AG08396 (cell line): ENCODE results near the gene NES.

Experiments used
- DNase-seq: peaks from one replicate; pipeline ENCODE4 v3.0.0; 2012; ENCODE audit warnings: low spot score, mixed read lengths

The NES gene

DNA sequence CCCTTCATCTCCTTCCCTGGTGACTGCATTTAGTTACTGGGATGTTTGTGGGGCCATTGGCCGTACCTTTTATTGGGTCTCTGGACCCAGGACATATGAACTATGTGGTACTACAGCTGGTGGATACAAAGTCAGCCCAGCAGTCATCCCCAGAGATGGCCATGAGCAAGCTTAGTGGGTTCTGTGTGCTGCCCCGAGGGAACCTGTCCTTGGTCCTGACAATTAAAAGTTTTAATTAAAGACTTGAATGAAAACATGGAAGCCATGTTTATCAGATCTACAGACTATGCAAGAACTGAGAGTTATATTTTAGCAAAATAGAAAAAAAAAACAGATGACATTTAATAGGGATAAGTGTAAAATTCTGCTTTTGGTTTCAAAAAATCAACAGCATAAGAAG is 2.8 kb upstream of the NES start:
- no peak for DNase-seq

DNA sequence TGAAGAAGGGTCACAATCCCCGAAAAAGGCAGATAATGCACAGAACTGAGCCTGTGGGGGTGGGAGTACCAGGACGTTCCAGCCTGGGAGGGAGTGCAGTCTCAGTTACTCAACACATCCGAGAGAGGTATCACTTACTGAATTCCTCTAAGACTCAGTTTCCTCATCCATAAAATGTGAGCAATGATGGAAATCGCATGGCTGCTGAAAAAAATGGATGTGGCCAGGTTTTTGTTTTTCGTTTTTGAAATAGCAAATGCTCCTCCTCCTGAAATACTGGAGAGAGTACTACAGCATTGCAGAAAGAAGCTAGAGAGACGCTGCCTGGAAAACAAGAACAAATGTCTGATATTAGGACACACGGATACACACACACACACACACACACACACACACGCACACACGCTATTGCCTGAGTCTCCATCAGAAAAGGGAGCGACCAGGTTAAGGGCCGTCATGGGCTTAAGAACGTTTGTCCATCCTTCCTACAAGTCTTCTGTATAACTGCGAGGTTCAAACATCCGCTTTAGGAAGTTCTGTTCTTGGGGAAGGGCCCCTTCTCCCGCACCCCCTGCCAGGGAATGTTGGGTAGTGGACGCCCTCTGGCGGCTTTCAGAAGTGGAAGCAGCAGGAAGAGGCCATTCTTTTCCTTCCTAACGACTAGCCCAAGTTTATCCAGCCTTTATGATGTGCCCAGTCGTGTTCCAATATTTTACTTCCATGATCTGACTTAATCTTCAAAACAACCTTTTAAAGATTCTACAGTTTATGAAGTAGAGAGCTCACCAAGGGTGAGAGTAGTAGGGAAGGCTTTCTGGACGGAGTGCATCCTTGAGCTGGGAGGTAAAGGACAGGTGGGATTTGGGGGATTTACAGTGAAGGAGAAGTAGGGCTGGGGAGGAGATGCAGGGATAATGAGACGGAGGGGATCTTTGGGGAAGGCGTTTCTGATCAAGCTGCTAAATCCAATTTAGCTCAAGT is 699 bp upstream of the NES start:
- peak; percentile 79 for DNase-seq

DNA sequence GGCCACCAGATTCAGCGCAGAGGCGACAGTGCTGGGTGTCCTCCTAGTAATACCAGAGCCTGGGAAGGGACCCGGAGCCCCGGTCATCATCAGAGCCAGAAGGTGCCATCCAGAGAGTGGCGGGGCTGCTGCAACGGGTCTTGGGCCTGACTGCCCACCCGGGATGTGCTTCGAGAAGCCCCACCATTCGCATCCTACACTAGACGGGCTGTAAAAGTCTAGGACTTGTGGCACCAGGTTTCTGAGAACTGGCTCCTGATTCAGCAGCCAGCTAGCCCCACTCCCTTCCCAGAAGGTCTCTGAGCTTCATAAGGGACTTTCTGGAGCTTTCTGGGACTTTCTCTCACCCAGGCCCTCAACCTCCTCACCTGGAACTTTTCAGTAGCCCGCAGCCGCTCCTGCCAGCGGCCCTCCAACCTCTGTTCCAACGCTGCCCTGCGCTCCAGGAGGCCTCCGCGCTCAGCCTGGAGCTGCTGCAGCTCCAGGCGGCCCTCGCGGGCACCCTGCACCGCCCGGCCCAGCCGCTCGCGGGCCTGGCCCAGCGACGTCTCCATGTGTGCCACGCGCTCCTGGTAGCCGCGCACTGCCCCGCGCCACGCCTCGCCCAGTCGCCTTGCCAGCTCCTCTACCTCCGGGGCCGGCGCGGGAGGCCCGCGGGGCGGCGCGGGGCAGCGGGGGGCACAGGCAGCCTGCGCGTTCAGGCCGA is 940 bp downstream of the NES start:
- peak; percentile 42 for DNase-seq

DNA sequence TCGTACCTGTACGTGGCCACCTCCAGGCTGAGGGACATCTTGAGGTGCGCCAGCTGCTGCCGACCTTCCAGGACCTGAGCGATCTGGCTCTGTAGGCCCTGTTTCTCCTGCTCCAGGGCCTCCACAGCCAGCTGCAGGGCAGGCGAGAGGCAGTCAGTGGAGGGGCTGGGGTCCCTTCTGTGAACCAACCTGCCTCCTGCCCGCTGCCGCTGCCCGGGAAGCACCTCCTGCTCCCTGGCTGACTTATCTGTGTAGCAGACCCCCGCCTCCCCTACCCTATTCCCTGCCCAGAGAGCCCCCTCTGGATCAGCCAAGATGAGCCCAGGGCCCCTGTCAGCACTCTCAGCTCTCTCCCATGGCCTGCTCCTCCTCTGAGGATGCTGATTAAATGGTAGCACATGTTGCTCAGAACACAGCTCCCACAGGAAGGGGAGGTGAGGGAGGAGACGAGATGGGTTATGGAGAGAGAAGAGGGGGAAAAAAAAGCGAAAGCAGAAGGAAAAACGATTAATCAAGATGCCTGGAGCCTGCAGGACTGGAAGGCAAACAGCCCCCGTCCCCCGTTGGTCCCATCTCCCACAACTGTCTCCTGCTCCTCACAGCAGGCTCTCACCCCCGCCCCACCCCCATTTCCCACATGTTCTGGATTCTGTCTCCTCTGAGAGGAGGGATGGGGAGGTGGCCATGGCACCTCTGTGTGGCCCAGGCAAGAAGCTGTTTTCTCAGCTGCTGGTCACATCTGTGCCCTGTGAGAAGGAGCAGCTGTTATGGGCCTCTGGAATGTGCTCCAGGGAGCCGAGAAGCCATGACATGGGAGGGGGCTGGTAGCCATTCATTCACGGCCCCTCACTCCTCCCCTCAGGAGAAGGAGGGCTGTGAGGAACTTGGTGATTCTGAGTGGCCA is 1.7 kb downstream of the NES start:
- DNase-seq = peak; percentile 55

DNA sequence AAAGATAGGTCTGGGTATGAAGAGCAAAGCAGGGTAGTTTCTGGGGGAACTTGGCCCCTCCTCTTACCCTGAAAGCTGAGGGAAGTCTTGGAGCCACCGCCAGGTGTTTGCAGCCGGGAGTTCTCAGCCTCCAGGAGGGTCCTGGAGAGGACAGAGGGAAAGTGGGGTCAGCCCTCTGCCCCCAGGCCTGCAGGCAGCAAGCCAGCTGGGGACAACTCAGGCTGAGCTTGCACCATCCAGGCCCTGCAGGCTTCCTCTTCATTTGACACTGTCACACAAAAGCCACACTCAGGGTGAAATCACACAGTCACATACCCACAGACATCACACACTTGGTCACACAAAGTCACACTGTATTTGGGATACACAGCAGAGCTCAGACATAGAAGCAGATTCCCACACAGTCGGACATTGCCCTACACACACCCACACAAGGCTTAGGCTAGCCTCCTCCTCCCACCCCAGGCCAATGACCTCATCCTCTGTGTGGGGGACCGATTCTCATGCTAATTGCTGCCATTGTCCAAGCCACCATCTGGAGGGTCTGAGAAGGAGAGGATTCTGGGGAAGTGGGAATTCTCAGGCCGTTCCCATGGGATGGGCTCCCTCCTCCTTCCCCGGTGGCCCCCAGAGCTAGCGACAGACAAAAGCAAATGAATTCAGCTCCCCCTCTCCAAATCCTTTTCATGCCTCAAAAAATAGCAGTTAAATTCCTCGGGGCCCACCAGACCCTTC is 3.7 kb downstream of the NES start:
- no peak for DNase-seq

DNA sequence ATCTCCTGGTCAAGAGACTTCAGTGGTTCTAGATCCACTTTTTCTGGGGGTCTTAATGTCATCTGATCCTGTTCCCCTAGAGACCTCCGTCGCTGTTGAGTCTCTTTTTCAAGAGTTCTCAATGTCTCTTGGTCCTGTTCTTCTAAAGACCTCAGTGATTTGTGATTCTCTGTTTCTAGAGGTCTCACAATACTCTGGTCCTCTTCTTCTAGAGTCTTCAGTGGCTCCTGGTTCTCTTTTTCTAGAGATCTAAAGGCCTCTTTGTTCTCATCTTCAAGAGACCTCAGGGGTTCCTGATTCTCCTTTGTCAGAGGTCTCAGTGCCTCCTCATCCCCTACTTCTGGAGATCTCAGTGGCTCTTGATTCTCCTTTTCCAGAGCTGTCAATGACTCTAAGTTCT is 5.4 kb downstream of the NES start:
- no peak for DNase-seq

DNA sequence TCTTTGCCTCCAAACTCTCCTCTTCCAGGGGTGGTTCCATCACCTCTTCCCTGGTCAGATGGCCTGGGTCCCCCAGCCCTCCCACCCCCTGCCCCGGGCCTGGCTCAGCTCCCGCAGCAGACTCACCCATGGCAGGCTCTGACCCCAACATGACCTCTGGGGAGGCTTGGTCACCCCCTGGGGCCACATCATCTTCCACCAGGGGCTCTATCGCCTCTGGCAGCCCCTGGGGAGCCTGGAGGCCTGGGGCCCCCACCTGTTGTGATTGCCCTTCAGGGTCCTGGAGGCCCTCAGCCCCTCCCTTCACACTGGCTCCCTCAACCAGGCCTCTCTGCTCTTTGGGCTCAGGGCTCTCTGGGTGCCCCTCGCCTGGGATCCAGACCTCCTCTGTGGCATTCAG is 6.4 kb downstream of the NES start:
- no peak for DNase-seq

DNA sequence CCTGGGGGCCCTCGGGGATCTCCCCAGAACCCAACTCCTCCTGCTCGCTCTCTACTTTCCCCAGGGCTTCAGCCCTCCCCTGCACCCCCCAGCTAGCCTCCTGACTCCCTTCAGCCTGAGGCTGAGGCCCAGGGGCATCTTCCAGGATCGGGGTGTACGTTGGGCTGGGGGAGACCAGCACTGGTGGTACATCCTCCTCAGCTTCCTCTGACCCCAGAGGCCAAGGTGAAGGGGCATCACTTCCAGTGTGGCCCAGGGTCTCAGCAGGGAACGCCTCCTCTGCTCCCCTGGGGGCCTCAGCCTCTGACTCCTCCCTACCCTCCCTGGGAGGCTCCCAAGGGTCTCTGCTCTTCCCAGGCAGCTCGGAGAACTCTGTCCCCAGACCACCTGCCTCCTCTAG is 6.8 kb downstream of the NES start:
- DNase-seq = no peak

DNA sequence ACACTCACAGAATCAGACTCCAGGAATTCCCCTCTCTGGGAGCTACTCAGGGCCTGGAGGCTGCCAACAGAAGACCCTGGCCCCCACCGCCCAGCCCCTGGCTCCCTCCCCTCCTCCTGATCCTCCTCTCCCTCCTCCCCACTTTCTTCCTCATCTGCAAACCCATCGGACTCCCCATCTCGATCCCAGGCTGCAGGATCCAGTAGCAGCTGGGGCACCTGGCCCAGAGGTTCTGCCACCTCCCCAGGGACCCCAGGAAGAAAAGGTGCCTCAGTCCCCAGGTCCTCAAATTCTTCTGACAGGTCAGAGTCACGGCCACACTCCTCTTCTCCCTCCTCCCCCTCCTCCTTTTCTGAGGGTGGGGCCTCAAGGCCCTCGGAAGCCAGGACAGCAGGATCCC is 7.4 kb downstream of the NES start:
- no peak for DNase-seq

DNA sequence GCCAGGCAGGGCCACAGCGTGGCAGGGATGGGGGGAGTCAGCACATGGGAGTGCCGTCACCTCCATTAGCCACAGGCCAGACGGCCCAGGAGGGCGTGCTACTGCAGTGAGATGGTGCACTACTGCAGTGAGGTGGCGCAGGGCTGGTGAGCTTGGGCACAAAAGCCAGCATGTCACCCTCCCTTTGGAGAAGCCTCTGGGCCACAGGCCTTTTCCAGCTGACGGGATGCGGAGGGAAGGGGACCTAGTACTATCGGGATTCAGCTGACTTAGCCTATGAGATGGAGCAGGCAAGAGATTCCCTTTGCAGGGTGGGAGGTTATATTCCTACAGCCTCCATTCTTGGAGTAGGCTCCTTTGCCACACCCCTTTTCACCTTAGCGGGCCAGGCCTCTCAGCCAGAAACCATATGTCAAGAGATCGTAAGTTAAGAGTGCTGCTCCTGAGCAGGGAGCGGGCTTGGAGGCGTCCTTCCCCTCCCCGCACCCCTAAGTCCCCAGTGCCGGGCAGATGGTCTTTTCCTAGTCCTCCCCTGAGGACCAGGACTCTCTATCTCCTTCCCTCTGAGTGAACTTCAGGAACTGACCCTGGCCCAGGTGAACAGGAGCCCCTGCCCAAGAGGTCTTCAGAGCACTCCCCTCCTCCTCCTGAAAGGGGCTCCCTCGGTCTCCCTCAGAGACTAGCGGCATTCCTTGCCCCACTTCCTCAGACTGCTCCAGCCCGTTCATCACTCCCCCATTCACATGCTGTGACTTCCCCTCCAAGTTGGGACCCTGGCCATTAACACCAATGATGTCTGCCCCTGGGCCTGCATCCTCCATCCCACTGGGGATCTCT is 8.2 kb downstream of the NES start:
- no peak for DNase-seq

DNA sequence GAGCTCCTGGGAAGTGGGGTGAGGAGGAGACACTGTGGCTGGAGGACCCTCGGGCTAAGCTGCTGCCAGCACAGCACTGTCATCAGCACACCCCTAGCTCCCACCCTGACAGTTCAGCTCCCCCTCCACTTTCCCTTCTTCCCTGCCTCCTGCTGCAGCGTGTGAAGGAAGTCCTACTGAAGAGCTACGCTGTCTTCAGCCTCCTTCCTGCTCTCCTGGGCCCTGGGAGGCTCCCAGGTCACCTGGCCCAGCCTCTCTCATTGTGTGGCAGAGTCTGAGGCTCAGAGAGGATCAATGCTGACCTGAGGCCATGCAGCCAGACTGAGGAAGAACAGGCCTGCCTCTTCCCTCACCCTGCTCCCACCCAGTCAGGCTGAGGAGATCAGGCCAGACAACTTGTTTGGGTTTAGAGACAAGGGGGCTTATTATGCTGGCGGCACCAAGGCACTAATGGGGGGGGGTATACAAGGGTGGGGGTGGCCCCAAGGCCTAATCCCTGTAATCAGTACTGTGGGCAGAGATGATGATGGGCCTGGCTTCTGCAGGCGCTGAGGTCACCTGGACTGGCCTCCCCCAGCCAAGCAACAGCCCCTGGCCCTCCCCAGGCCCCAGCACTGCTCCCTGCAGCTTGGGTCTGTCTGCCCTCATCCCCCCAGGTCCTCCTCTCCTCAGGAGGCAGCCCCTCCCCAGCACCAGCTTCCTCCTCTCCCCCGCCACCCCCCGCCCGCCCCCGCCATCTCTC is 9.1 kb downstream of the NES start:
- DNase-seq = no peak

DNA sequence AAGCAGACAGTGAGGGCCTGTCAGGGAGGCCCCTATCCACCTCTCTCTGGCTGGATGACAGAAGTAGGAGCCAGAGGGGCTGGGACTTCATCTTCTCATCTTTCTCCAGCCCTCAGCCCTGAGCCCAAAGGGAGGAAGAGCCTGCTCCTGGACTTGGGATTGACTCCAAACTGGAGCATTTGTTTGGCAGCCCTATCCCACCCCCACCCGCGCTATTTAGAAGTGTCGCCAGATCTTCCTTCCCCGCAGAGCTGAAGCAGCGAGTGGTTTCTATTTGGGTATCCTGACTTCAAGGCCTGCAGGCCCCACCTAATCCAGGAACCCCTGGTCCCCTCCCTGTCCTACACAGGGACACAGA is 9.6 kb downstream of the NES start:
- no peak for DNase-seq

DNA sequence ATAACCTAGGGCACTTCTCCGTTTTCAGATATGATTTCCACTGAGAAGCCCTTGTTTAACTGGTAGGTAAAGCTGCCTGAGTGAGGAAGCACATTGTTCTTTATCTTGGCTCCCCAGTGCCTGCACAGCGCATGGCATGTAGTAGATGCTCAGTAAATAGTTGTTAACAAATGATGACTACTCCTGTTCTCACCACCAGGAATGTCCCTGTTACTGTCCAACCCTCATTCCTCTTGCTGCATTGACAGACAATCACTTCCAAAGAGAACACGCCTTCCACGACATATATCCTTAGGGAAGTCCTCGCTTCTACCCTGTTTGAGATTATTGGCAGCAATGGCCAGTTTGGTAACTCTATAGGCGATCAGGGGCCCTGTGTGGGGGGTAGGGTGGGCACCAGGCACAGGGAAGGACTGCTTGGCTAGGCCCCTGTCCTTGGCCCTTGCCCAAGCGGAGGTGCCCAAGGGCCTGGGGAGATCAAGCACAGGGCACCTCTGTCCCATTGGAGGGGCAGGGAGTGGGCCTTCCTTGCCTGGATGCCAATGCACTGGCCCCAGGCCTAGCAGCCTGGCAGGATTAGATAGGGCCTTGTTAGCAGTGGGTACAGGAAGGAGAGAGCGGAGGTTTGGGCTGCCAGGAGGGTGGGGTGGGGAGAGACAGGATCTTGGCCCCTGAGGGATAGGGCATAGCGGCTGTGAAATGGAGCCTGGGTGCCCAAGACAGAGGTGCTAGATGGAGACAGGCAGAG is 10.2 kb downstream of the NES start:
- DNase-seq = no peak

DNA sequence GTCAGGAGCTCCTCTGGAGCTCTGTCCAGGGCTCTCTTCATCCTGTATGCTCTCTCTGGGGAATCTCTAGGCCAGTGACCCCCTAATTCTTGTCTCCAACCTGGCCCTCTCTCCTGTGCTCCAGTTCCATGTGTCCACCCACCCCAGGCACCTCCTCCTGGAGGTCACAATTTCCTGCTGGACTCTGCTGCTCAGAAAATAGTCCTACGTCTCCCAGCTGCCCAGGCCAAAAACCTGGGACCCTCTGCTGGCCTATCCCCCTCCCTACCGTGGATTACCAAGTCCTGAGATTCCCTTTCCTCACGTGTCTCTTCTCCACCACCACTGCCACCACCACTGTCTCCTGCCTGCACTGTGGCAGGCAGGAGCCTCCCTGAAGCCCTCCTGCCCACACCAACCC is 11.7 kb downstream of the NES start:
- no peak for DNase-seq

DNA sequence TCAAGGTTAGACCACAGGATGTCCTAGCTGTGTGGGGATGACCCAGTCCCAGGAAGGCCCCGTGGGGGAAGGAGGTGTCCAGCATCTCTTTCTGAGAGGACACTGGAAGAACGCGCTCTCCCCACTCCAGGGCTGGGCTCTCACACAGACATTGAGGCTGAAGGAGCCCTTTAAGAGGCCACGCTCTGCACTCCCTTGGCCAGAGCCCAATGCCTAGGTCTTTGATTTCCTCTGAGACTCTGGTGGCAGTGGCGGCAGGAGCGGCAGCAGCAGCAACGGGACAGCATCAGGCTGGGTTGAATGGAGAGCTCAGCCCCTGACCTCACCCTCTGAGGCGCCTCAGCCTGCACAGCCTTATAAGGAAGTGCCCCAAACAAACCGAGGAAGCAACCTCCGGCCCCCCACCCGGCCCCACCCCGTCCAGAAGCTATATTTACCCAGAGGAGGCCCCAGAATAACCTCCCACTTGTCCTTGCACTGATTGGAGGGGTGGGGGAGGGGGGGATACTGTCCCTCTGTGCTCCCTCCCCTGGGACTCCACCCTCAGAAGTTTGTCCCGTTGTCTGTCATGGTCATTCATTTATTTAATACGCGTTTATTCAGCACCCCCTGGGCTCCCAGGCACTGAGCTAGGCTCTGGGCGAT is 12.3 kb downstream of the NES start:
- peak; percentile 59 for DNase-seq

DNA sequence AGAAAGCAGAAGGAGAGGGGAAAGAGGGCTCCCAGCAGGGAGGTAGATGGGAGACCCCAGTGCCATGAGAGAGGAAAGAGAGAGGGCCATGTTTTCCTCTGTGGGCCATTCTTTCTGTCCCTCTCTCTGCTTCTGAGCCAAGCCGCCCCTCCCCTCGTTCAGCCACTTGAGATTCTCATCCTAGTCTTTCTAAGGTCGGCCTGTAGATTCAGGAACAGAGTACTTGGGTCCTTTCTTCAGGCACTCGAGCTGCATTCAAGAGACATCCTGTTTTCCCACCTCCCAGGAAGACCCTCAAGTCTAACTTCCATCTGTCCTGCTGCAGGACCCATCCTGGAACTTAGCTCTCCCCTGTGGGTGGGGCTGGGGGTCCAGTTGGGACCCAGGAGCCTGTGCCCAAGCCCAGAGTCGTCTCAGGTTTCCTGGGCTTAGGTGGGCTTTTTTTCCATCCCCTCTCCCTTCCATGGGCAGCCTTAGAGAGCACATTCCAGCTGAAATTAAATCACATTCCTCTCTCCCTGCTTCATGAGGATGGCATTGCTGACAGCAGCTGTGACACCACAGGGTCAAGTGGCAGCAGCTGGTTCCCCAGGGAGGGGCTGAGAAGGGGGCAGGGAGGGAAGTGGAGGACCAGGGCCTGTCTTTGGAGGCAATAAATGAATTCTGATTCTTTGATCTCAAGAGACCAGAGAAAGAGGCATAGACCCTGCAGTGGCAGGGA is 13.0 kb downstream of the NES start:
- peak; percentile 70 for DNase-seq

DNA sequence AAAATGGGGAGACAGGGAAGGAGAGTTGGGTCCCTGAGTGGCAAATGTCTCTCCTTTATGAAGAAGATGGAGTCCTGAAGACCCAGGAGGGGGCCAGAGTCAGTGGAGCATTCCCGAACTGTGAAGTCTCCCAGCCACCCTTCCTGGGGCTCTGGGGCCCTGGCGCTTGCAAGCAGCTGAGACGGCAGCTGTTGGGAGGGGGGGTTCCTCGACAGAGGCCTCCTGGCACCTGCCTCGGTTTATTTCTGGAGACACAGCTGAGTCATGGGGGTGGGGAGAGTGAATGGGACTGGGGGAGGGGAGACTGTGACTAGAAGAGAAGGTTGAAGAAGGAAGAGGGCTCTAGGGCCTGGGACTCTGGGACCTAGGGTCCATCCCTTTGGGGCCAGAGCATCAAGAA is 14.0 kb downstream of the NES start:
- no peak for DNase-seq

DNA sequence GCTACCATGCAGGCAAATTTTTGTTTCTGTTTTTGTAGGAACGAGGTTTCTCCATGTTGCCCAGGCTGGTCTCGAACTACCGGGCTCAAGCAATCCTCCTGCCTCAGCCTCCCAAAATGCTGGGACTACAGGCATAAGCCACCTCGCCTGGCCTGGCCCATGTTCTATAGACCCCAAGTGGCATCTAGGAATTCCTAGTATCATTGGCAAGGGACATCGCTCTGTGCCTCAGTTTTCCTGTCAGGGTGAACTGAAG is 14.5 kb downstream of the NES start:
- no peak for DNase-seq
